NT2/D1 (cell line): ENCODE data around the gene COX8A.

ENCODE experiments used
- YY1 ChIP-seq: IDR thresholded peaks from 2 replicates; pipeline ENCODE4 v1.6.1; 2011; ENCODE audit not compliant: insufficient read length, insufficient read depth
- ZNF274 ChIP-seq: IDR thresholded peaks from 2 replicates; pipeline ENCODE4 v1.6.1; 2011; ENCODE audit warnings: mild to moderate bottlenecking, low read depth, low read length

DNA sequence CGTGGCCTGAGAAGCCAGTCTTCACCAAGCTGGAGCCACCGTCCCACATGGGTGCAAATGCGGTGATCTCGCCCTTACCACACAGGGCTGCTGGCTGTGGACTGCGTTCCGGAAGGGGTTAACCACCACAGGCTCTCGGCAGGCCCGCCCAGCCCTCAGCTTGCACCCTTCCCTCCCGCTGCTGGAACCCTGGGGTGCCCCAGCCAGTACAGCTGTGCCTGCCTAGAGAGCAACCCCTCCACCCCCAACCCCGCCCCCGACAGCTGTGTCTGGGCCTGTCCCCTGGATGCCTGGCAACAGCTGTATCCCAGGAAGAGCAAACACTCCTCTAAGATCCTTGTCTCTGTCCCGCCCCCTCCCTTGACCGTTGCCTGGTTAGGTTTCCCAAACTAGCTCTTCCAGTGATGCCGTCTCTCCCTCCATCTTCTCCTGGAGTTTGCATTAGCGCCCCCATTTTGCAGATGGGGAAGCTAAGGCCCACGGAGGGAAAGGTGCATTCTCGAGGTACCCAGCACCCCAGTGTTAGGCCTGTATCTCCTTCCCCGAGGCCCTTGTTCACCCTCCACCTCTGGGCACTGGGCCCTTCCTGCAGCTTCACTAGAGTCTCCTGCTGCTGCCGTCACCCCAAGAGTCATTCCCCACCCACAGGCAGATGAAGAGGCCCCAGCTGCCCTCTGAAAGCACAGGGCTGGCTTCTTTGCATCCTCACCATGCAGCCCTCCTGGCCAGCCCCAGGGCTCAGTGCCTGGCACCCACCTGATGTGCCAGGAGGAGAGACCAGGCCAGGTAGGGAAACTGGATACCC lies 12.6 kb upstream of the COX8A start:
- no peak for TF ChIP-seq YY1
- TF ChIP-seq ZNF274, result no peak
